SK-N-SH (cell line): ENCODE measurements around the gene SASH1.

ENCODE experiments used
- CTCF ChIP-seq: fragments of 200-600 bp; sonication (generic); IDR thresholded peaks from 2 replicates; pipeline ENCODE4 v1.6.1; 2017; ENCODE audit warnings: antibody characterized with exemption, mild to moderate bottlenecking, moderate library complexity
- NRF1 ChIP-seq: IDR thresholded peaks from 2 replicates; pipeline ENCODE4 v1.6.1; 2012; ENCODE audit warnings: low read depth, mild to moderate bottlenecking, low read length
- RXRA ChIP-seq: IDR thresholded peaks from 2 replicates; pipeline ENCODE4 v1.4.0; 2012; ENCODE audit warnings: low read depth, mild to moderate bottlenecking, borderline replicate concordance

DNA sequence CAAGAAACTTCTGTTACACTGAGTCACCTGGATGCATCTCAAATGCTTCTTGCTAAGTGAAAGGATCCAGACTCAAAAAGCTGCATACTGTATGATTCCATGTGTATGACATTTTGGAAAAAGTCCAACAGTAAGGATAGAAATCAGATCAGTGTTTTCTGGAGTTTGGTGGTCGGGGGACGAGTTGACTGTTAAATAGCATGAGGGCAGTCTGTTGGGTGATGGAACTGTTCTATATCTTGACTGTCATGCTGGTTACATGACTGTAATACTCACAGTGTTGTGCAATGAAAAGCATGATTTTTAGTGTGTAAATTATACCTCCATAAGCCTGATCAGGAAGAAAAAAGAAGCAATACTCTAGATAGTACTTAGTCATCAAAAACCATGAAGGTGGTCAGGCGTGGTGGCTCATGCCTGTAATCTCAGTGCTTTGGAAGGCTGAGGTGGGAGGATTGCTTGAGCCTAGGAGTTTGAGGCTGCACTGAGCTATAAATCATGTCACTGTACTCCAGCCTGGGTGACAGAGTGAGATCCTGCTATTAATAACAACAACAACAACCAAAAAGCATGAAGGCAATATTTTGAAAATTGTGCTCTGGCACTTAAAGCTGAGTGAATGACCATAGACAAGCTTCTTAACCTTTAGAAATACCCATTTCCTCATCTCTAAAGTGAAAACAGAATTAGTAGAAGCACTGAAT lies 30.5 kb upstream of the SASH1 start:
- no peak for TF ChIP-seq CTCF
- no peak for TF ChIP-seq RXRA
- no peak for TF ChIP-seq NRF1
